Smooth muscle cell (in vitro differentiated cells): ENCODE data around the gene TMEM158. TPM values are rescaled to one million over a fixed set of nuclear protein-coding genes. Genes with fewer than 3 reads are reported as not detected.

Experiments
- DNase-seq: peaks from one replicate; lab custom pipeline; 2025; ENCODE audit not compliant: unreplicated experiment; lab: John Stamatoyannopoulos, UW
- H2AFZ ChIP-seq: fragments of 200-600 bp; sonication (generic); 2 replicates; pipeline ENCODE4 v1.6.0; 2016; ENCODE audit warnings: antibody characterized with exemption, low read depth, mild to moderate bottlenecking
- H3F3A ChIP-seq: fragments of 200-600 bp; sonication (generic); 2 replicates; pipeline ENCODE4 v1.6.0; 2017; ENCODE audit warnings: antibody characterized with exemption, low read depth
- H3K27ac ChIP-seq: fragments of 200-600 bp; sonication (generic); 2 replicates; pipeline ENCODE4 v1.5.1; 2016; ENCODE audit warnings: low read depth, mild to moderate bottlenecking
- H3K27me3 ChIP-seq: fragments of 200-600 bp; sonication (generic); 2 replicates; pipeline ENCODE4 v1.6.1; 2016; ENCODE audit warnings: low read depth, mild to moderate bottlenecking
- H3K36me3 ChIP-seq: fragments of 200-600 bp; sonication (generic); 2 replicates; pipeline ENCODE4 v1.5.1; 2016; ENCODE audit warnings: low read depth
- H3K4me1 ChIP-seq: fragments of 200-600 bp; sonication (generic); 2 replicates; pipeline ENCODE4 v1.5.1; 2016; ENCODE audit warnings: low read depth
- H3K4me2 ChIP-seq: fragments of 200-600 bp; sonication (generic); 2 replicates; pipeline ENCODE4 v1.6.0; 2016; ENCODE audit warnings: mild to moderate bottlenecking
- H3K4me3 ChIP-seq: fragments of 200-600 bp; sonication (generic); 2 replicates; pipeline ENCODE4 v1.5.1; 2016; ENCODE audit warnings: mild to moderate bottlenecking
- H3K79me2 ChIP-seq: fragments of 200-600 bp; sonication (generic); 2 replicates; pipeline ENCODE4 v1.6.0; 2016; ENCODE audit warnings: low read depth, mild to moderate bottlenecking
- H3K9ac ChIP-seq: fragments of 200-600 bp; sonication (generic); 2 replicates; pipeline ENCODE4 v1.6.0; 2016; ENCODE audit warnings: low read depth
- H3K9me3 ChIP-seq: fragments of 200-600 bp; sonication (generic); replicated peaks from 2 replicates; pipeline ENCODE4 v1.5.1; 2016; ENCODE audit warnings: low read depth
- H4K20me1 ChIP-seq: fragments of 200-600 bp; sonication (generic); 2 replicates; pipeline ENCODE4 v1.6.0; 2016; ENCODE audit warnings: low read depth
- WGBS: methylation state at CpG from one replicate; pipeline ENCODE4 v1.1.7; 2016; ENCODE audit warnings: low lambda C conversion rate; 5-methylcytosine and 5-hydroxymethylcytosine counted together
- polyA plus RNA-seq: library from polyadenylated mRNA; unstranded; fragments of >200 nt; fragmentation: Nextera tagmentation; extraction: Ambion mirVana; gene quantifications from 2 replicates; pipeline ENCODE4 v1.2.1, GENCODE V29; 2016
- total RNA-seq: library from RNA; depleted of rRNA; stranded (reverse); fragments of >200 nt; gene quantifications from 2 replicates; pipeline ENCODE4 v1.2.3, GENCODE V29; 2014
- TF ChIP-seq, protein P1 (sequence below): fragments of 200-600 bp; sonication (generic); IDR thresholded peaks from 2 replicates; pipeline ENCODE4 v1.5.1; 2017; ENCODE audit warnings: borderline replicate concordance, mild to moderate bottlenecking, antibody characterized with exemption; ENCODE audit not compliant: insufficient read depth, poor library complexity, severe bottlenecking

TMEM158 gene
- total and polyA plus RNA-seq, 2 experiments from 2014 or later, result 16.8 to 70.9 TPM

DNA sequence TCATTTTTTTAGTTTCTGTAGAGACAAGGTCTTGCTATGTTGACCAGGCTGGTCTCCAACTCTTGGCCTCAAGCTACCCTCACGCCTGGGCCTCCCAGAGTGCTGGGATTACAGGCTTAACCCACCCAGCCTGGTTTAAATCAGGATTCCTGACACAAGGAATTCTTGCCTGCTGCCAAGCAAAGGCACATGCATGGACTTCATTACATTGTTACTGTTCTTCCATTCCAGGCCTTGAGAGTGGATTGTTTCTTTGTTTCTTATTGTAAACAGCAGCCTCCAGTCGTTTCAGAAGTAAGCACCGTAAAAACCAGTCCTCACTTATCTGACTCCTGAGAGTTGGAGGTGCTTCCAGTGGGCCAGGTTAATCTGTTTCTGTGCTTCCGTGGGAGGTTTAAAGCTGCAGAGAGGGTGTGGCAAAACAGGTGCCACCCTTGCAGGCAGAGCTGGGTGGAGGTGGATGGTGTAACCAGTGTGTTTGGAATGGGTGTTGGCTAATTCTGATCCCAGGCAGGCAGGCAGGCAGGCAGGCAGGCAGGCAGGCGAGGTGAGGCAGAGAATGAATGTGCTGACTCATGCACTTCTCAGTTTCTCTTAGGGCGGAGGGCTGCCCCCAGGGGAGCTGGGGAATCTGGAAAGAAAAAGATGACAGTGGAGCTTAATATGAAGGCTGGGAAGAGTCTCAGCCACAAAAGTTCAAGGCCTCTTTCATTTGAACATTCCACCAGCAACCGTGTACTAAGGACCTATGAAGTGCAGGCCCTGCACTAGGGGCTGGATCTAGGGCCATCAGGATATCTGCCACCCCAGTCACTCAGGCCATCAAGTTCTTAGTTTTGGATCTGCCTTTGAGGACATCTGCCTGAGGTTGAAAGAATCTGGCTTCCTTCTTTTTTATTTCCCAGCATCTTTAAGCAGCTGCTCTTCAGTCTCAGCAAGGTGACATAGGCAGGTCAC is 42.9 kb downstream of the TMEM158 start:
- no peak for DNase-seq
- peaks cover 10% of the 10 kb centered on the region for H3K4me1 ChIP-seq
- WGBS, result 18% methylated on average over 7 of the region's 7 CpGs
- TF ChIP-seq, protein P1, sequence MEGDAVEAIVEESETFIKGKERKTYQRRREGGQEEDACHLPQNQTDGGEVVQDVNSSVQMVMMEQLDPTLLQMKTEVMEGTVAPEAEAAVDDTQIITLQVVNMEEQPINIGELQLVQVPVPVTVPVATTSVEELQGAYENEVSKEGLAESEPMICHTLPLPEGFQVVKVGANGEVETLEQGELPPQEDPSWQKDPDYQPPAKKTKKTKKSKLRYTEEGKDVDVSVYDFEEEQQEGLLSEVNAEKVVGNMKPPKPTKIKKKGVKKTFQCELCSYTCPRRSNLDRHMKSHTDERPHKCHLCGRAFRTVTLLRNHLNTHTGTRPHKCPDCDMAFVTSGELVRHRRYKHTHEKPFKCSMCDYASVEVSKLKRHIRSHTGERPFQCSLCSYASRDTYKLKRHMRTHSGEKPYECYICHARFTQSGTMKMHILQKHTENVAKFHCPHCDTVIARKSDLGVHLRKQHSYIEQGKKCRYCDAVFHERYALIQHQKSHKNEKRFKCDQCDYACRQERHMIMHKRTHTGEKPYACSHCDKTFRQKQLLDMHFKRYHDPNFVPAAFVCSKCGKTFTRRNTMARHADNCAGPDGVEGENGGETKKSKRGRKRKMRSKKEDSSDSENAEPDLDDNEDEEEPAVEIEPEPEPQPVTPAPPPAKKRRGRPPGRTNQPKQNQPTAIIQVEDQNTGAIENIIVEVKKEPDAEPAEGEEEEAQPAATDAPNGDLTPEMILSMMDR, result no peak
- no peak overlapping the region for H3K9ac ChIP-seq
- H3K36me3 ChIP-seq, result no peaks in the 10 kb centered on the region
- peak overlapping the region; percentile 25 for H3K27ac ChIP-seq
- no peaks in the 10 kb centered on the region for H3K27me3 ChIP-seq
- H3K4me2 ChIP-seq, result no peak overlapping the region
- H3K9me3 ChIP-seq, result no peaks in the 10 kb centered on the region
- peaks cover 5% of the 10 kb centered on the region for H3F3A ChIP-seq
- H3K4me3 ChIP-seq, result no peak overlapping the region
- H2AFZ ChIP-seq, result no peak overlapping the region
- H4K20me1 ChIP-seq, result no peaks in the 10 kb centered on the region
- no peaks in the 10 kb centered on the region for H3K79me2 ChIP-seq

GRCh38 chr3:45181496-45181895 is 44.6 kb downstream of the TMEM158 start:
- Histone ChIP-seq H3K79me2 (no peaks in the 10 kb centered on the region), H3K36me3 (no peaks in the 10 kb centered on the region), H3F3A (peaks cover 5% of the 10 kb centered on the region), H3K4me2 (no peak overlapping the region), H2AFZ (no peak overlapping the region), H3K9ac (no peak overlapping the region), H3K27me3 (no peaks in the 10 kb centered on the region), H3K4me3 (no peak overlapping the region), H4K20me1 (no peaks in the 10 kb centered on the region), H3K9me3 (no peaks in the 10 kb centered on the region), H3K27ac (no peak overlapping the region), H3K4me1 (peaks cover 10% of the 10 kb centered on the region)
- no peak for DNase-seq
- TF ChIP-seq, protein P1, result no peak
- WGBS, result 53% methylated on average over 5 of the region's 5 CpGs

DNA sequence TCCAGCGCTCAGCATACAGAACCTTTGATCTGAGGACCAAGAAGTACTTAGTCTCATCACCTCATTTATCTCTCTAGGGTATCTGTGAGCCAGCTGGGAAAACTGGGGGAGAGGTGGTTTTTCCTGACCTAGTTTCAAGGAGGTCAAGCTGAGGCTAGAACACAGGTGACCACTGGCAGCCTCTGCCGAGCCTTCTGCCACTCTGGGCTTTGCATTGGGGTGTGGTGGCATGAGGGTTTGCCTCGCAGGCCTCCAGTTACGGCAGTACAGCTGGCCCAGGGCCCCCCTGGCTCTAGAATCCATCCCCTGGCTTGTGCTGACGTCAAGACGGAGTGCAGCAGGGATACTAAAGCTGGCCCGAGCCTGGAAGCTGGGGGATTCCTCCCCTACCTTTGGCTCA is 45.2 kb downstream of the TMEM158 start:
- Histone ChIP-seq H3K27ac (peak overlapping the region; percentile 63), H3K4me3 (no peak overlapping the region), H3K27me3 (no peaks in the 10 kb centered on the region), H3K79me2 (no peaks in the 10 kb centered on the region), H3F3A (peaks cover 5% of the 10 kb centered on the region), H4K20me1 (no peaks in the 10 kb centered on the region), H2AFZ (no peak overlapping the region), H3K4me1 (peaks cover 10% of the 10 kb centered on the region), H3K4me2 (no peak overlapping the region), H3K9me3 (no peaks in the 10 kb centered on the region), H3K9ac (no peak overlapping the region), H3K36me3 (no peaks in the 10 kb centered on the region)
- TF ChIP-seq, protein P1, result no peak
- no peak for DNase-seq
- WGBS, result 65% methylated on average over 7 of the region's 7 CpGs
